Measurements from ENCODE around the gene MYO18A.

The MYO18A gene

DNA sequence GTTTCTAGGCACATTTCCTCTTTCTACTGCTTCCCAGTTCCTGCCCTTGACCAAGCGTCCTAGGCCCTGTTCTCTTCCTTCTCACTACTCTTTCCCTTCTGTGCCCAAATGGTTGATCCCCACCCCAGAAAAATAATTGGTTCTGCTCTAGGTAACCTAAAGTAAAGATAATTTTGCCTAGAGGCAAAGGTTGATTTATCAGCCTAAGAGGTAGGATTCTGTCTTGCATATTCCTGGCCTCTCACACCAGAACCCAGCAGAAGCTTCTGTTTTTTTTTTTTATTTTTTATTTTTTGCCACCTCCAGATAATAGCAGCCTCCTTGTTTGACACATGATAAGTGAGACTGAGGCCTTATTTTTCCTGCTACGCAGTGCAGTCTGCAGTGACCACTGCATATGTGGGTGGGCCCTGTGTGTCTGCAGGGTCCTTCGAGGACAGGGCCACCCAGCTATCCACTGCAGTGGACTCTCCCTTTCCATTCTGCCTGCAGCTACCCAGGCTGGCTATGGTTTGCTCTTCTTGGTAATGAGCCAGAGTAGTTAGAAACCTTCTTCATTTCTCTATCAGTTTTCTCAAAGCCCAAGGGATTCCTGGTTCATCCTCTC, 136.6 kb downstream of the MYO18A start:
- DNase-seq: no peak

- peak; percentile 99 for DNase-seq
Observed at GRCh38 chr17:29042679-29043538, 137.3 kb downstream of the MYO18A start, which contains the start of gene PIPOX. PIPOX (plus strand) TSS chr17:29043141; CDS start chr17:29043226, 85 bp downstream.

GRCh38 chr17:29042026-29042678, 138.0 kb downstream of the MYO18A start:
- peak; percentile 91 for DNase-seq

GRCh38 chr17:29041571-29041970, 138.6 kb downstream of the MYO18A start:
- DNase-seq: peak; percentile 53

- no peak for DNase-seq
Observed at GRCh38 chr17:29041091-29041490, 139.1 kb downstream of the MYO18A start.

DNA sequence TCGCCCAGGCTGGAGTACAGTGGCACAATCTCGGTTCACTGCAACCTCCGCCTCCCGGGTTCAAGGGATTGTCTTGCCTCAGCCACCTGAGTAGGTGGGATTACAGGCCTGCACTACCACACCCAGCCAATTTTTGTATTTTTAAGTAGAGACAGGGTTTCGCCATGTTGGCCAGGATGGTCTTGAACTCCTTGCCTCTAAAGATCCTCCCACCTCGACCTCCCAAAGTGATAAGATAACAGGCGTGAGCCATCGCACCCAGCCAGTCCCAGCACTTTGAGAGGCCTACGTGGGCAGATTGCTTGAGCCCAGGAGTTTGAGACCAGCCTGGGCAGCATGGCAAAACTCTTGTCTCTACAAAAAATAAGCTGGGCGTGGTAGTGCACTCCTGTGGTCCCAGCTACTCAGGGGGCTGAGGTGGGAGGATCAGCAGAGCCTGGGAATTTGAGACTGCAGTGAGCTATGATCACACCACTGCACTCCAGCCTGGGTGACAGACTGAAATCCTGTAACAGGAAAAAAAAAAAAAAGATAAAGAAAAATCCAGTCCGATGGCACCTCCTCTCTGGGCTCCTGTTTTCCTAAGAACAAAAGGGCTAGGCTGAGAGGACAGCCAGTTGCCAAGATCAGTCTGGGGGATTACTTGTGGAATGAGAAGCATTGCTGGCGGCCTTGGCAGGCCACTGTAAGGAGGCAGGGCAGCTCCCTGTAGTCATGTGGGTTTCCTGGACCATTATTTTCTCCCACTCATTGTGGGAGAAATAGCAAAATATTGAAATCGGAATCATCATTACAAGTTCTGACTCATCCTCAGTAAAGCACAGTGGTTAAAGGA, 140.2 kb downstream of the MYO18A start:
- no peak for DNase-seq

DNA sequence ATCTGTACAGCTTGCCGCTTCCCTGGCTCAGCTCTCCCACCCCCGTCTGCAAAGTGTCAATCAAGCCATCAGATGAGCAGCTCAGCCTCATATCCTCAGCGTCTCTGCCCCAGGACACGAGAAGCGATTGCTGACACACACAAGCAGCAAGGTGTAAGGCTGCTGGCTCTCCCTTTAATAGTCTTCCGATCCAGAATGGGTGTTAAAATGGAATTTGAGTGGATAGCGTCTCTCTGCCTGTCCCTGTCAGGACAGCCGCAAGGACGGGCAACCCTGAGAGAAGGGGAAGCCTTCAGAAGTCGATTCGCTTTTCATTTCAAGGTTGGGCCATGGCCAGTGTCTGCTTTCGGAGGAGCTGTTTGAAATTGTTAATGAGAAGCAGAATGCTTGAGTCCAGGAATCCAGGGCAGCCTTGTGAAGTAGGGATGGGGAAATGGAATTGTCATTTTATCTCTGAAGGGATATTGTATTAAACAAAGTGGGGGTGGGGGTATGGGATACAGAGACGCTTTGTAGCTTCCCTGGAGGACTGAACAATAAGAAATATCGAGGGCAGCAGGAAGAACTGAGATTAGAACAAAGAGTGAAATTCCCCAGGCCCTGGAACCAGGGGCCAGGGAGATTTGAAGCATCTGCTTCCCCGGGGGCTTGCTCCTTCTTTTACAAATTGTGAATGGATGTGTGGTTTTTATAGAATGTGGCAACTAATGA, 142.0 kb downstream of the MYO18A start:
- no peak for DNase-seq

DNA sequence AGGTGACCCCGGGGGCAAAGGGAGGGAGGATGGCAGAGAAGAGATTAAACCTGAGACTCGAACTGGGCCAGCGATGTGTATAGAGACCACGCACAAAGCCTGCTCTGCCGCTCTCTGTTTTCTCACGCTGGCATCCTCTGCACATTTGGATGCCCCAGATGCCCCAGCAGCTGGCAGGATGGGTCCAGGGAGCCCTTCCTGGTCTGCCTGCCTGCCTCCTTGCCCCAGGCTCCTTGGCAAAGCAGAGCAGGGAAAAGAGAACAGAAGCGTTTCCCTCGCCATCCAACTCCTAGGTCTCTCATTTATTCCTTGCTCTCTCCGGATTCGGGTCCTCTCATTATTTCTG, 142.5 kb downstream of the MYO18A start:
- no peak for DNase-seq

DNA sequence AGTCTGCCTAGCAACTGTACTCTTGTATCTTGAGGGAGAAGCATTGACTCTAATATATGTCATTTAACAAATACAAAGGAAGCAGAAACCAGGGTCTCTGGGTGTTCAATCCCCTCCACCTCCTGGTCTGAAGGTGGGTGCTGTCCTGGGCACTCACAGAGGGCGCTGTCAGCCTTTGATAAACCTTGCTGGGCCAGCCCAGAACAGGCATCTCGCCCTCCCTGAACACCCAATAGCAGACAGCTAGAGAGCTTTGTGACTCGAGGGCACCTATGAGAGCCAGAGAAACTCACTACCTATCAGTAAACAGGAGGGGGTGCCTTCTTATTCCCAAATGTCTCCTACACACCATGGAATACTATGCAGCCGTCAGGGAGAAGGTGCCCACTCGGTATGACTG, 143.6 kb downstream of the MYO18A start:
- DNase-seq: no peak

GRCh38 chr17:29034510-29034909, 145.7 kb downstream of the MYO18A start:
- DNase-seq: no peak

GRCh38 chr17:29032857-29033197, 147.4 kb downstream of the MYO18A start:
- DNase-seq: no peak

DNA sequence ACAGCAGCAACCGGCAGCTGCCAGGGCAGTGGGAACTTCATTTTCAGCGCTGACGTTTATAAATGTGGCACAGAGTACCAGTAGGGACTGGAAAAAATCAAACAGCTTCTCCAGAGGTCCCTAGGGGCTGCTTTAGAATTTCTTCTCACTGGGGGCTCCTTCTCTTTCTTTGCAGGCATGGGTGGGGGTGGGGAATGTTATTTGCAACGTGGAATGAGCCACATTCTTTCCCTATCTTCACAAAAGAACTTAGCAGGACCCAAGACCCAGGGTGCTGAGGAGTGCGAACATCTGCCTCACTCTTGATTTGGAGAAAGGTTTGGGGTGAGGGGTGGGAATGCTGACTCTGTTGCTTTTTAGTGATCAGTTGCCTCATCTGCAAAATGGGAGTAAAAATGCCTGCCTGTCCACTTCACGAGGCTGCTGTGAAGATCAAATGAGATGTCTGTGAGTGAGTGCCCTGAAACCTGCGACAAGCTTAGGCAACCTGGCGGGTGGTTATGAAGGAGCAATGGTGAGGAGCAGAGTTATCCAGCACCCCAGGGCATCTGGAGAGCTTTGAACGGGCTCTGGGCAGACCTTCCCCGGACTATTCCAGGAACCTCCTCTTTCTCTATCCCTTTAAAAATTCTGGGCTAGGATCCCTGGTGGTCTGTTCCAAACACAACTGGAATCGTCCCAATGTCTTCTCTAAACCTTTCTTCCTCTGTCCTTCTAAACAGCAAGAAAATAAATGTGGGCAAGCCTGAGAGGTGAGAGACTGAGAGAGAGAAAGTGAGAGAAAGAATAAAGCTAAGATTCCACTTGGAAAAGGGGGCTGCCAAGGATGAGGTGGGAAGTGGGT, 148.0 kb downstream of the MYO18A start:
- no peak for DNase-seq

GRCh38 chr17:29031488-29031887, 148.7 kb downstream of the MYO18A start:
- peak; percentile 24 for DNase-seq

DNA sequence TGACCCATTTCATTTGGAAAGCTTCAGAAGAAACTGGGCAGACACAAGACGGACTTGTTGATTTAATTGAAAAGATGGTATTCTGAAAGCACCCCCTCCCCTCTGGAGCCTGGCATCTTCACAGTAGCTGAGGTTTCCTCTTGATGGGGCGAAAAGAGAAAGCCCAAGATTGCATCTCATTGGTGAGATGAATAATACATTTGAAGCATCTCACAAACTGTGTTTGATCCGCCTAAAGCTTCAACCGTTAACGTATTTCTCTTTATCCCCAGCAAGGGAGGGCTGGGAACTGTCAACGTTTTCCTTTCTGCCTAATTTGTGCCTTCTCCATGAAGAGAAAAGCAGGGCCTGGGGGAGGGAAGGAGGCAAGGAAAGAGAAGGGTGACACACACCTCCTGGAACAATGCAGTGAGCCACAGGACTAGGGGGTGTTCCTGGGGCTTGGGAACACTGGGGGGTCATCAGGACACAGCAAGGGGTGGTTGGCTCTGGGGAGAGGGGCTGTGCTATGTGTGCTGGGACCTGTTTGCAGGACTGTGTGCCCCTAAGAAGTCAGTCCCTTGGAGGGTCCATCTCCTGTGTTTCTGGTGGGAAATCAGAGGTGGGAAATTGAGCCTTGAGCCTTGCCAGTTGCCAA, 155.8 kb downstream of the MYO18A start:
- DNase-seq: no peak

DNA sequence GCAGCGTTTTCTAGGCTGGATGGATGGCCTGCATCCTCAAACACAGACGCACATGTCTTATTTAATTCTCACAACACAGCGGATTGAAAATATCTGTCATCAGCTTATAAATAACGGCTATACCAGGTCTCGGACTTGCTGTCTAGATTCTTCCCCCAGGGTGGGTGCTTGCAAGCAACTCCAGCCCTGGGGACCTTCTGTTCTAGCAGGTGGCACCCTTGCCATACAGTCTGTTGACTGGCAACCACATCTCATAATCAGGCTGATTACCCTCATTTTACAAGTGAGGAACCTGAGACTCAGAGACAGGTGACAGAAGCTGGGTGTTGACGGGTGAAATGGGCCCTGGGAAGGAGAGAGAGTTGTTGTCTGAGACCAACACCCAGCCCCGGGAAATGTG, 158.1 kb downstream of the MYO18A start:
- DNase-seq: no peak

- no peak for DNase-seq
Observed at GRCh38 chr17:29021226-29021625, 159.0 kb downstream of the MYO18A start.

Measured in MV-4-11 (cell line).